ENCODE measurements around the gene ATAD3C. TPM values are rescaled to one million over a fixed set of nuclear protein-coding genes. Genes with fewer than 3 reads are reported as not detected.
"Not testable (repeated sequence)": the region's sequence is repeated elsewhere in the genome, so short reads cannot be mapped to it uniquely, and the experiment has no call there.

The ATAD3C gene
- total RNA-seq, 4 donors from 2014 or later: under 0.01 to 1.00 (median 0.28) TPM

- H3K36me3 ChIP-seq: no peaks in the 10 kb centered on the region
- intact Hi-C loops (cut with DNase I): no loop called here
- no peak for DNase-seq
- no peaks in the 10 kb centered on the region for H3K9me3 ChIP-seq
- no peak for TF ChIP-seq POLR2A (IDR thresholded peaks at IDR 0.05)
- no peak for TF ChIP-seq CTCF (IDR thresholded peaks at IDR 0.05)
- H3K27ac ChIP-seq: no peak overlapping the region
- peaks cover 0 to 15% (median 0%) of the 10 kb centered on the region in 4 donors for H3K27me3 ChIP-seq
- 76 to 79% methylated on average over 7 of the region's 27 CpGs for WGBS, 2 donors
- no peak overlapping the region for H3K4me3 ChIP-seq
- peaks cover 0 to 24% (median 4%) of the 10 kb centered on the region in 3 donors for H3K4me1 ChIP-seq
Measured at GRCh38 chr1:1460540-1461130, 11.1 kb downstream of the ATAD3C start.

- 51% methylated on average over 11 of the region's 18 CpGs; no CpG with 5 or more reads in 1 of the 2 donors for WGBS, 2 donors
- Histone ChIP-seq H3K4me3 (peak overlapping the region in 3 of 4 donors; percentile 11 to 38 (median 15)), H3K27ac (peak overlapping the region; percentile 23 to 62 (median 38)), H3K27me3 (peaks cover 0 to 15% (median 0%) of the 10 kb centered on the region in 4 donors), H3K9me3 (no peaks in the 10 kb centered on the region), H3K36me3 (no peaks in the 10 kb centered on the region), H3K4me1 (peaks cover 0 to 24% (median 4%) of the 10 kb centered on the region in 3 donors)
- intact Hi-C loops (cut with DNase I): no loop called here
- no peak for DNase-seq
- no peak for TF ChIP-seq POLR2A (IDR thresholded peaks at IDR 0.05)
- TF ChIP-seq CTCF (IDR thresholded peaks at IDR 0.05): no peak
Measured at GRCh38 chr1:1461721-1462317, 12.3 kb downstream of the ATAD3C start.

- TF ChIP-seq POLR2A (IDR thresholded peaks at IDR 0.05): peak in 1 of 4 donors; percentile 10
- TF ChIP-seq CTCF (IDR thresholded peaks at IDR 0.05): no peak
- WGBS, 2 donors: 30 to 85% methylated on average over 2 to 4 of the region's 26 CpGs
- H3K9me3 ChIP-seq: no peaks in the 10 kb centered on the region
- H3K27ac ChIP-seq: peak overlapping the region; percentile 23 to 62 (median 38)
- DNase-seq: no peak
- intact Hi-C loops (cut with DNase I): no loop called here
- peaks cover 0 to 15% (median 0%) of the 10 kb centered on the region in 4 donors for H3K27me3 ChIP-seq
- peak overlapping the region in 3 of 4 donors; percentile 11 to 38 (median 15) for H3K4me3 ChIP-seq
- no peaks in the 10 kb centered on the region for H3K36me3 ChIP-seq
- peaks cover 0 to 24% (median 4%) of the 10 kb centered on the region in 3 donors for H3K4me1 ChIP-seq
Measured at GRCh38 chr1:1462318-1462966, 13.0 kb downstream of the ATAD3C start.

GRCh38 chr1:1463312-1463711 is 13.8 kb downstream of the ATAD3C start:
- intact Hi-C loops (cut with DNase I): no loop called here
- no peak for DNase-seq
- Histone ChIP-seq H3K4me3 (no peak overlapping the region), H3K36me3 (no peaks in the 10 kb centered on the region), H3K9me3 (no peaks in the 10 kb centered on the region), H3K27me3 (peaks cover 0 to 15% (median 0%) of the 10 kb centered on the region in 4 donors), H3K4me1 (peaks cover 0 to 24% (median 4%) of the 10 kb centered on the region in 3 donors), H3K27ac (no peak overlapping the region)
- 83 to 86% methylated on average over 1 to 4 of the region's 7 CpGs for WGBS, 2 donors
- TF ChIP-seq POLR2A (IDR thresholded peaks at IDR 0.05) (no peak), CTCF (IDR thresholded peaks at IDR 0.05) (no peak)

GRCh38 chr1:1468196-1468985 is 18.9 kb downstream of the ATAD3C start:
- H3K27me3 ChIP-seq; DNase-seq; H3K4me3 ChIP-seq; H3K36me3 ChIP-seq; H3K27ac ChIP-seq; intact Hi-C loops (cut with DNase I); H3K9me3 ChIP-seq: not testable (repeated sequence)
- WGBS, 2 donors: 87% methylated on average over 3 of the region's 44 CpGs; no CpG with 5 or more reads in 1 of the 2 donors
- peaks cover 13 to 29% (median 16%) of the 10 kb centered on the region in 3 donors for H3K4me1 ChIP-seq

All from esophagus squamous epithelium (tissue), 5 donors.